ENCODE data around the gene PCID2.
"Not testable (repeated sequence)": the region's sequence is repeated elsewhere in the genome, so short reads cannot be mapped to it uniquely, and the experiment has no call there.

Gene PCID2

DNA sequence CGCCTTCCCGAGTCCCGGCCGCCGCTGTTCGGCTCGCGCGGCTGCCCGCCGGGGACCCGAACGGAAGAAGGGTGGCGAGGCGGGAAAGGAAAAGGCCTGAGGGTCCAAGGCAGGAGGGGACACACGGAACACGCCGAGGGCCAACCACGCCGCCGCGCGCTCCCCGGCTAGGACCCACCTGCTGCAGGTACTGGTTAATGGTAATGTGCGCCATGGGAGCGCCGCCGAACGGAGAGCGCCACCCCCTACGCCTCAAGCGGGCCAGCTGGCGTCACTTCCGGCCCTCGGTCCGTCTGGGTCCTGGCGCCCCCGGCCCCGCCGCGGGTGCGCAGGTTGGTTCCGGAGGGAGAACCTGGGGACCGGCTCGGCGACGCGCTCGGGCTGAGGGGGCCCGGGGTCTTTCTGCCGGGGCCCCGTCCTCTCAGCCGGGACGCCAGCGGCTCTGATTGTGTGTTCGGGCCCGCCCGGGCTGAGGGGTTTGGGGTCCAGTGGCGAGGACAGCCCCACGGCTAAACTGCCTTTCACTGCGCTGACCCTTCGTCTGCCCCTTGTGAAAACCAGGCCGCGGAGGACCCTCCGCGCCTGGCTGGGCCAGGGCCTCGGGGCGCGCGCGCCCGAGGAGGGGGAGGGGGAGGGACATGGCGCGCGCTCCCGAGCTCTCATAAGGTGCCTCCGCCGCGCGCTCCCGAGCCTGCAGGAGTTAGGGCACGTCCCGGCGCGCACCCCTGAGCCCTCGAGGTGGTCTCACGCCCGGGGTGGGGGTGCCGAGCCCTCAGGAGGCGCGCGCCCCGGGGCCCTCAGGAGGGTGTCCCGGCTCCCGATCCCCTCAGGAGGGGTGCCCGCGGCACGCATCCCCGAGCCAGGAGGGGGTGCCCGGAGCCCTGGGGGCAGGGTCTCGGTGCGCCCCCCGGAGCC is at the start of gene PCID2:
Gene PCID2, minus strand, starts transcription at position 249 of the 915 bp plus-strand sequence. Its CDS starts 35 bp downstream, at position 214.
- DNase-seq (ENCODE audit: low read depth) = peak; percentile 73

DNA sequence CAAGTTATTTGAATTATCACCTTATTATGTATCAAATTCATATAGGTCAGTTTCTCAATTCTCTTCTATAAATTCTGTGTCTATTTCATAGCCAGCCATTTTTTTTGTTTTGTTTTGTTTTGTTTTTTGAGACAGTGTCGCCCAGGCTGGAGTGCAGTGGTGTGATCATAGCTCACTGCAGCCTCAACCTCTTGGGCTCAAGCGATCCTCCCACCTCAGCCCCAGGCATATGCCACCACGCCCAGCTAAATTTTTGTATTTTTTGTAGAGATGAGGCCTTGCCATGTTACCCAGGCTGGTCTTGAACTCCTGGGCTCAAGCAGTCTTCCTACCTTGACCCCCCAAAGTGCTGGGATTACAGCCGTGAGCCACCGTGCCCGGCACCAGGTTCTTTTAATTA is 49.4 kb upstream of the PCID2 start:
- DNase-seq (ENCODE audit: low read depth) = not testable (repeated sequence)

DNA sequence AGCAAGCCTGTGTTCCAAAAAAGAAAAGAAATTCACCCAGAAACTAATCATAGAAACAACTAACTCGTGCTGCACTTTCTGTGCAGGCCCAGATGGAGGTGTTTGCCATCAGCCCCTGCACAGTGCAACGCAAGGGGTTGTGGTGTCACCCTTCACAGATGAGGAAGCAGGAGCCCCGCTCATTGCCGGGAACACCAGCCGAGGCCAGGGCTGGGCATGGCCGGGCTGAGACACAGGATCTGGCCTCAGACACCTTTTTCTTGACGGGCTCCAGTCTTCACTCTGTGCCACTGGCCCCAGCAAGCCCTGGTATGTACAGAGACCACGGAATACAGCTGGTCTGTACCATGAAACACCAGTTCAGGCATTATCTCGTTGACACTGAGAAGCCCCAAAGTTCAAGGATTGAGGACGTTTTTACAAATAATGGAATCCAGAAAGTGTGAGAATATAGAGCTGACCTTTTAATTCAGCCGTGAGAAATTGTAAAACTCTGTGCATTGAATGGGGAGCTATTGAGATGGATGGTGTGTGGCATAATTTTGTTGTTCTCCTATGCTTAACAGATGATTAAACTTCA is 44.1 kb upstream of the PCID2 start:
- no peak for DNase-seq (ENCODE audit: low read depth)

DNA sequence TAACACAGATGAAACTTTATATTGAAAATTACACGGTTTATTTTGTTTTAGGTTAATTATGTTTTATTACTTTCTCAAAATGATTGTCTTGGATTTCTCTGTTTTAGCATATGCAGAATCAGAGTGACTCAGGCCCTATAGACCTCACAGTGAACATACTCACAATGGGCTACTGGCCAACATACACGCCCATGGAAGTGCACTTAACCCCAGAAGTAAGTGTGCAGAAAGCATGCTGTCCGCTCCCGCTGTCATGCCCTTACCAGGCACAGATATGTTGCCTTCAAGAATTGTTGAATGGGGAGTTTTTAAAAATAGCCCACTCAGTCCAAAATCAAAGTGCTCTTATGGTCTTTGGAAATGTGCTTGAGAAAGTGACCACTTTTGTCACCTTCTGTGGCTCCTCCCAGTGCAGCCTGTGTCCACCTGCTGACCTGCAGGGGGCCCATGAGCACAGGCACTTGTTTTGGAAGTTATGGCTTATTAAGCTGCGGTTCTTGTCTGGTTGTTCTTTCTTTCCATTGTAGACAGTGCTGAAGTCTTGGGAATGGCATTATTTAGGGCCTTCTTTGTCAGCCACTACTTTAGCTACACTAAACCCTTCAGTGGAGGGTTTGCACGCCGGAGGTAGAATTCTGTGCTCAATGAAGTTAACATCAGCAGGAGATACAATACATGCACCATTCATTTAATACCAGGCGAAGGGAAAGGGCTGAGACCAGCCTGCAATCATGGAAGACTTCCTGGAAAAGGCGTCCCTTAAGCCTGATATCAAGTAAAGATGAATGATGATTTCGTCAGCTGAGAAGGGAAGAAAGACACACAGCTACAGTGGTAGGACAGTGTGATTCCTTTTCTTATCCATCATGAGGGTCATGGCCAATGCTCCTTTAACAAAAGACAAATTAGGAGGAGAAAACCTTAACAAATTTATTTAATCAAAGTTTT is 37.7 kb upstream of the PCID2 start:
- DNase-seq (ENCODE audit: low read depth) = no peak

DNA sequence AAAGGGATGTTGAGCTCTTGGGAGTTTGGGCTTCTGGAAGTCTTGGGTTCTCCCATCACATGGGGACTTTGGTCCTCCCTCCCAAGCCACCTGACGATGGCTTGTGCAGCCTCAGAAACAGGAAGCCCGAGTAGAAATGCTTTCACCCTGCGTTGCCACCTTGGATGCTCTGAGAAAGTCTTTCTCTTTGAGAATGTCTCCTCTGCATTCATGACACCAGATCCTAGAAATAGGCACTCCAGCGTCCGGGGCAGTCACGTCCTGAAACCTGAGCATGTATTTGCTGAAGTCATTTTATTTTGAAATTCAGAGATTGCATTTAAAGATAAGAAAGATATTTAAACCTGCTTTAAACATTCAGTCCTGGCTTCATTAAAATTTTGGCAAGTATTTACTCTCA is 35.4 kb upstream of the PCID2 start:
- no peak for DNase-seq (ENCODE audit: low read depth)

DNA sequence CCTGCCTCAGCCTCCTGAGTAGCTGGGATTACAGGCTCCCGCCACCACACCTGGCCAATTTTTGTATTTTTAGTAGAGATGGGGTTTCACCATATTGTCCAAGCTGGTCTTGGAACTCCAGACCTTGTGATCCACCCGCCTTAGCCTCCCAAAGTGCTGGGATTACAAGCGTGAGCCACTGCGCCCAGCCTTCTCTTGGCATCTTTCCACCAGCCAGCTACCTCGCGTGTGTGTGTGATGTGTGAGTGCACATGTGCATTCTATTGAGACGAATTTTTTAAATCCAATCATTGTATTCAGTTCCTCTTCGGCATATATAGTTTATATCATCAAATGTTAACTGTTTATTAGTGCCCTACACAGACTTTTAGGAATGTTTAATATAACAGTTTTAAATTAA is 33.2 kb upstream of the PCID2 start:
- DNase-seq (ENCODE audit: low read depth) = not testable (repeated sequence)

DNA sequence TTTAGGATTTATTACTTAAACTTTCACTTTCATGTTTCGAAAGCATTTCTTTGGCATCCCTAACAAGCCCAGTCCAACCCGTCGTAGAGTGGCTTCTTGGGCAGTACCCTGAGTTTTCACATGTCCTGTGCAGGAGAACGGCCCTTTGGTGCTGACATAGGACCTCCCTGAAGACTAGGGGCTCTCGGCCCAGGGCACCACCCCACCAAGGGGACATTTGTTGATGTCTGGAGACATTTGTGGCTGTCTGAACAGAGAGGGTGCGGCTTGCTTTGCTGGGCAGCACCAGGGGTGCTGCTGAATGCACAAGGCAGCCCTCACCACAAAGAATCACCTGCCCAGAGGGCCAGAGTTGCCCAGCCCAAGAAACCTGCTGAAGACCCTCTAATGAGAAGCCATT is 31.5 kb upstream of the PCID2 start:
- no peak for DNase-seq (ENCODE audit: low read depth)

DNA sequence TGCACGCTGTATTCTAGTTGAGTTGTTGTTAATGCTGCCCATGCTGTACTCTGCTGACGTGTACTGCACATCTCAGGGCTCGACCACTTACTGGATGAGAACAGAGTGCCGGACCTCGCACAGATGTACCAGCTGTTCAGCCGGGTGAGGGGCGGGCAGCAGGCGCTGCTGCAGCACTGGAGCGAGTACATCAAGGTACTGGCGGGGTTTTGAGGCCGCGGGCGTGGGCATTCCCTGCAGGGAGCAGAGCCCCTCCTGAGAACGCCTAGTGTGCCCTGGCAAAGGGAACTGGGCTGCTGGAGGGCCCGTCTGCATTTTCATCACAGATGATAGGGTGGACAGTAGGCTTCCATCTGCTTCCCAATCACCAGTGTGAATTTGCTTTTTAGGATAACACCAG is 30.9 kb upstream of the PCID2 start:
- DNase-seq (ENCODE audit: low read depth) = no peak

DNA sequence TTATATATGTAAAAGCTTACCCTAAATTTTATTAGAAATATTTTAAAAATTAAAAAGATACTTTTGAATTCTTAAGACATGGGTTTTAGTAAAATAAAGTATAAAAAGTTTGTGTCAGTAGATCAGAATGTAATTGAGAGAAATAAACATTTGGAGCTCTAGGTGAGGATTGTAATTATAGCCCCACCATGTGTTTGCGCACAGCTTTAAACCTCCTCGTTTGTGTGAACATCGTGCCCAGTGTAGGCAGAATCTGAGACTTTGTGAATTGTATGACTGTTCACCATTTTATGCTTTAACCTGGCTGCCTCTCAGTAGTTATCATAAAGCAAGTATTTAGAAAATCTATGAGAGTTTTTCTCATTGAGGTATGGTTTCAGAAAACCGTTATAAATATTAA is 30.1 kb upstream of the PCID2 start:
- DNase-seq (ENCODE audit: low read depth) = no peak

DNA sequence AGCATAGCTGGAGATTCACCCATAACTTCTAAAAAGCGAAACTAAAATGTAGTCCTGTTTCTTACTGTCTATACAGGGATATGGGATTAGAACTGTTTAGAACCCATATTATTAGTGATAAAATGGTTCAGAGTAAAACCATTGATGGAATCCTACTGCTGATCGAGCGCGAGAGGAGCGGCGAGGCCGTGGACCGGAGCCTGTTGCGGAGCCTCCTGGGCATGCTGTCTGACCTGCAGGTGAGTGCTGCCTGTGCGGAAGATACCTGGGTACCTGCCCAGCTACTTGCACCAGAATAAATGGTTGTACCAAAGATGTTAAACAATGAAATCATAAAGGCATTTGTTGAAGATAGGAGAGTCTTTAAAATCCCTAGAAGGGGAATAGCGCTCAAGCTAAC is 24.6 kb upstream of the PCID2 start:
- no peak for DNase-seq (ENCODE audit: low read depth)

DNA sequence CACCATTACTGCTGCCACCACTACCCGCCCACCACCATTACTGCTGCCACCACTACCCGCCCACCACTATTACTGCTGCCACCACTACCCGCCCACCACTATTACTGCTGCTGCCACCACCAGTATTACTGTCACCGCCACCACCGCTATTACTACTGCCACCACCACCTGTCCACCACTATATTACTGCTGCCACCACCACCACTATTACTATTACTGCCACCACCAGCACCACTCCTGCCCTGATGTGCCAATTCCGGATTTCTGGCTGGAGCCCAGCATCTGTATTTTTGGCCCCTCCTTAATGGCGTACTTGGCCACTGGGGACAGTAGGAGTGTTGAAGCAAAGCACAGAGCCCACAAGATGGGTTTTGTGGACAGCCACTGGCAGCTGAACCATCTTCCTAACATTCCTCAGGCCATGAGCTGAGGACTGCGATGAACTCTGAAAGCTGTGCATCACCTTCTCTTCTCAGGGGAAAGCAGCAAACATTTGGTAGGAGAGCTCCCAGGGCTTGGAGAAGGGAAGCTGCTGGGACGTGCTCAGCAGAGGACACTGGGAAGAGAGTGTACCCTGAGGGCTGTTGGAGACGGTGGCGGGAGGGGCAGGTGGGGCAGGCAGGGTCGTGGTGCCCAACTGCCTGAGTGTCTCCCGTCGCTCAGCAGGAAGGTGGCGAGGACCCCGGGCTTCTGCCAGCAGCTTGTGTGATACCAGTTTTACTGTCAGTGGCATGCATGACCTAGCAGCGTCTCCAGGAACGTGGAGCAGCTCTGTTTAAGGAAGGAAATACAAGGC is 23.9 kb upstream of the PCID2 start:
- no peak for DNase-seq (ENCODE audit: low read depth)

DNA sequence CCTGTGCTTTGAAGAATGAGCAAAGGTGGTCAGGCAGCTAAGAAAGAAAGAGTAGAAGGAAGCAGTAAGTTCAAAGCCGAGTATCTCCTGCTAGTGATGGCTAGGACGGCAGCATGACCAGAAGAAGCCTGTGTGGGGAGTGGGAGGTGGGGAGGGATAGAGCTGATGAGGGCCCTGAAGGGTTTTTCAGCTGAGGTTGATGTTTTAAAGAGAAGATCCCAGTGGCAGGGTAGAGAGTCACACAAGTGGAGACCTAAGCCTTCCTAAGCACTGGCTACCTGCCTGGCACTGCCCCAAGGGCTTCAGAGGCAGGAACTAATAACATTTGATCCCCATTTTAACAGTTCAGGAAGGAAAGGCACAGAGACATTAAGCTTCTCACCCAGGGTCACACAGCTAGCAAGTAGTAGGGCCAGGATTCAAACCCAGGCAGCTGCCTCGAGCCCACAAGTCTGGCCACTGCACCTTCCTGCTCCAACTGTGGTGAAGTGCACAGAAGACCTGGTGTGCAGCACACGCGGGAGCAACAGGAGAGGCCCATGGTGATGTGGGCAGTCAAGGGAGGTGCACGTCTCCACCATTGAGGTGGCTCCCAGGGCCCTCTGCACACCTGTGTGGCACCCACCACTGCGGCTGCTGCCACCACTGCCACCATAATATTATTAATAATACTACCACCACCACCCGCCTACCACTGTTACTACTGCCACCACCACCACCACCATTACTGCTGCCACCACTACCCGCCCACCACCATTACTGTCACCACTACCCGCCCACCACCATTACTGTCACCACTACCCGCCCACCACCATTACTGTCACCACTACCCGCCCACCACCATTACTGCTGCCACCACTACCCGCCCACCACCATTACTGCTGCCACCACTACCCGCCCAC is 23.1 kb upstream of the PCID2 start:
- no peak for DNase-seq (ENCODE audit: low read depth)

DNA sequence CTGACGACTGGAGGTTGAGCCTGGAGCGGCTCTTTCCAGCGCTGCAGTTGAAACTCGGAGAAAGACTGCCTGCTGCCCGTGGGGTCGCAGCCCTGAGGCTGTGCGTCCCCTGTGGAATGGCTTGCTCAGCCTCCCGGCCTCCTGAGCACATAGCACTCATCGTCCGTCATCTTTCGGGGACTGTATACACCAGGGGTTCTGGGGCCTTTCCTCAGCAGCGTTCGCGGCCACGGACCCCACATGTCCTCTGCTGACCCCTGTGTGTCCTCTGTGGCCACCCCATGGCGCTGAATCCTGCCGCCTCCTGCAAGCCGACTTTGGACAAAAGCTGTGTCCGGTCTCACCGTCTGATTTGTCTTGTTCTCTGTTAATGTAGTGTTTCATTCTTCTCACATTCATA is 21.3 kb upstream of the PCID2 start:
- no peak for DNase-seq (ENCODE audit: low read depth)

DNA sequence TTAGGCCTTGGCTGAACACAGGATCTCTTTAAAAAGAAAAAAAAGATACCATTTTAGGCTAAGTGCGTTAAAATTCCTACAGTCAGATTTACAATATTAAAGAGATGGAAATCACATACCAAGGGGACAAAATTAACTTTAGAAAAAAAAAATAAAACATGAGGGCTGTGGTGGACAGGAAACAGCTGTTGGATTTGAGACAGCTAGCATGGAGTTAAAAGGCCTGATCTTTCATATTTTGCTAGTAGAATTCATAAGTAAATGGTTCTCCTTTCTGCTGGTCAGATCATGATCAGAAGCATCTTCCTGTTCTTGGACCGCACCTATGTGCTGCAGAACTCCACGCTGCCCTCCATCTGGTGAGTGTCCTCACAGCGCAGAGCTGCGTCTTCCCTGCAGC is 20.7 kb upstream of the PCID2 start:
- DNase-seq (ENCODE audit: low read depth) = no peak

DNA sequence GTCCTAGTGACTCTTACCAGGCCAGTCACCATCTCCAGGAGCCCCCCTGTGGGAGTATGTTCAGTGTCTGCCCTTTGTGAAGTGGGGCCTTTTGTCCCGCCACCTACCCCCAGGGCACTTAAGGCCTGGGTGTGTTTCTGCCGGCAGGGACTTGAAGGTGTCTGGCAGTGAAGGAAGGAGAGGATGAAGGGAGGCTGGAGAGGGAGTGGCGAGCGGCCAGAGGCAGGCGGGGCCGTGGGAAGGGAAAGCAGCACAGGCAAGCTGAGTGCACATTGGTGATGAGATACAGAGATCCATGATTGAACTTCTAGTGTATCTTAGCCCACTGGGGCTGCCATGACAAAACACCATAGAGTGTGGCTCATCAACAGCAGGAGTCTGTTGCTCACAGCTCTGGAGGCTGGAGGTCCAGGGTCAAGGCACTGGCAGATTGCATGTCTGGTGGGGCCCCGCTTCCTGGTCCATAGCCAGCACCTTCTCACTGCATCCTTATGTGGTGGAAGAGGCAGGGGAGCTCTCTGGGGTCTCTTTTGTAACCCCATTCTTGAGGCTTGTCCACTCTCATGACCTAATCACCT is 18.5 kb upstream of the PCID2 start:
- no peak for DNase-seq (ENCODE audit: low read depth)

DNA sequence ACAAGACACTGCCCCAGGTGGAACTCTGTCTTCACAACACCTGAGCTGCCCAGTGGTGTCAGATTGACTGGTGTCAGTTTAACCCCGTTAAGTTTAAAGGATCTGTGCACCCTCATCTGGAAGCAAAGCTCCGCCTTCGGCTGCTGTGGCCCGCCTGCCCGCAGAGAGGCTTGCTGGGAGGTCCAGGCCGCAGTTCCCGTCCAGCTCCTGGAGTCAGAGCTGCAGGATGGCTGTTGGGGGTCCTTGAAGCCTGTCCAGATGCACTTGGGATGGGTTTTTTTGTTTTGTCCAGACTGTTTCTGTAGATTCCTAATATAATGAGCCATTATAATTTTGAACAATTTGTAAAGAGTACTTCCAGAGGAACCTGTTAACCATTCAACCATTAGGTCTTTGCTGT is 17.0 kb upstream of the PCID2 start:
- DNase-seq (ENCODE audit: low read depth) = no peak

DNA sequence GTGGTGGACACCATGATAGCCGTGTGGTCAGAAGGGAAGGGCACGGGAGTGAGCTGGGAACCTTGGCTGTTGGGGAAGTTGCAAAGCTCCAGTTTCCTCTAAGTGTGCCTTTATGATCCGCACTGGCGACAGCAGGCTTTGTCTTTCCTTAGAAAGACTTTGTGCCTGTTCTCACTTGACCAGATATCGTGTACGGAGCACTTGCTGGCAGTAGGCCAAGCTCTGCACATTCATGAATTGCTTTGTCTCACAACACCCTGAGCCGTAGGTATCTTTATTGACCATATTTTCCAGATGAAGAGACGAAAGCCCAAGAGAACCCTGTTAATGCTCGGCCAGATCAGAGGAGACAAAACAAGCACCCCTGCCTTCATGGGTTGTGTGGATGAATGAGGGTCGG is 16.0 kb upstream of the PCID2 start:
- DNase-seq (ENCODE audit: low read depth) = no peak

DNA sequence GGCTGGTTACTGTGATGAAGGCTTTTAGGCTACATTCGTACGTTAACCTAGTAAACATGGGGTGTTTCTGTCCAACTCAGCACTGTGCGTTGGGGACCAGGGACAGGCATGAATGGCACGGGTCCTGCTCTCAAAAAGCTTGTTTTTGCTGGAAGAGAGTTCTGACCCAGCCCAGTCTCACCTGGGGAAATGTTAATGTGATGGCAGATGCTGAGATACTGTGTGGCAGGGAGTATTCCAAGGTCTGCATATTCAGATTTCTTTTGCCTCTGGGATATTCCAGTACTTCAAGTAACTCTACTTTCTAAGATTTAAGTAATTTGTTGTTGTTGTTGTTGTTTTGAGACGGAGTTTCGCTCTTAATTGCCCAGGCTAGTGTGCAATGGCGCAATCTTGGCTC is 14.6 kb upstream of the PCID2 start:
- no peak for DNase-seq (ENCODE audit: low read depth)

DNA sequence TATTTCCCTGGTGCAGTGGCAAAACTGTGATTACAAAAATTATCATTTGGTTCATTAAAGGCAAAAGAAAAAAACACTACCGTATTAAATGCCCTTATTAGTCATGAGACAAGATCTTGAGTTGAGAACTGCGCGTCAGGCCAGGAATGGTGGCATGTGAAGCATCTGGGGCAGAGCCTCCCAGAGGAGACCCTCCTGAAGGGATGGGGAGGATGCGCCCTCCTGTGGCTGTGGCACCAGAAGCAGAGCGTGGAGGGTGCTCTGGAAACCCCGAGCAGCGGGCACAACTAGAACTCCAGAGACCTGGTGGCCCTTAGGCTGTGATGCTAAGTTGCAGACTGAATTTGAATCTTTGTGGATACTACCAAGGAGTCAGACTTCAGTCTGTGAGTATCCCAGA is 12.4 kb upstream of the PCID2 start:
- no peak for DNase-seq (ENCODE audit: low read depth)

DNA sequence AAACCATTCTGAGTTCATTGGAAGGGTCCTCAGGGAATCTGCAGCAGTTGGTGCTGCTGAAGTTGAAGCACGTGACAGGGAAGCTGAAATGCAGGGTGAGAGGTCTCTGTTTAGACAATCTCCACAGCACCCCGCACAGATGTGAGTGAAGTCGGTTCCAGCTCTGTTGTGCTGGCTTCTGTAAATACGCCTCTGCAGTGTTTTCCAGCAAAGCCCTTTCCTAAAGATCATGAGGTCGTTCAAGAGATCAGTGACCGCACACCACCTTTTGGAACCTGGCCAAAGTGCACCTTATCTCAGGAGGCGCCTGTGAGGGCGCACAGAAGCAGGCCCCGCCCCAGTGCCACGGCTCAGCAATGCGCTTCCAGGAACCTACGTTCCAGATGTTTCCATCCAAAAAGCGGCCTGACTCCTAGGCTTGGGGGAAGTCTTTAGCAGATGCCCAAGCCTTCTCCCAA is 11.7 kb upstream of the PCID2 start:
- no peak for DNase-seq (ENCODE audit: low read depth)

All from stromal cell of bone marrow (primary cell).